ENCODE results near the gene MRPL36. TPM values are rescaled to one million over a fixed set of nuclear protein-coding genes. Genes with fewer than 3 reads are reported as not detected.

MRPL36 gene
- total and polyA plus RNA-seq, 2 experiments from 2014 or later, result 73.9 to 195 TPM

- no peak overlapping the region for H3K4me3 ChIP-seq
Measured at GRCh38 chr5:1755321-1755949, 44.2 kb downstream of the MRPL36 start.

GRCh38 chr5:1754531-1755220 lies 45.0 kb downstream of the MRPL36 start:
- no peak for DNase-seq (ENCODE audit: low read depth in 1 of 2, low spot score in 1 of 2)
- H3K36me3 ChIP-seq, result no peaks in the 10 kb centered on the region
- no peaks in the 10 kb centered on the region for H3K9me3 ChIP-seq (ENCODE audit: low read depth)

More at GRCh38 chr5:1755321-1755949, 44.2 kb downstream of the MRPL36 start:
- H3K27me3 ChIP-seq, result no peaks in the 10 kb centered on the region
- no peak overlapping the region for H3K27ac ChIP-seq
- no peaks in the 10 kb centered on the region for H3K36me3 ChIP-seq
- no peak for DNase-seq (ENCODE audit: low read depth in 1 of 2, low spot score in 1 of 2)
- no peaks in the 10 kb centered on the region for H3K9me3 ChIP-seq (ENCODE audit: low read depth)
- H3K4me1 ChIP-seq (ENCODE audit: low read depth), result no peaks in the 10 kb centered on the region
- no peak for TF ChIP-seq CTCF (IDR thresholded peaks at IDR 0.05; ENCODE audit: low read depth, low read length)

GRCh38 chr5:1753490-1753889 lies 46.1 kb downstream of the MRPL36 start:
- DNase-seq (ENCODE audit: low read depth in 1 of 2, low spot score in 1 of 2), result no peak

More at GRCh38 chr5:1754531-1755220, 45.0 kb downstream of the MRPL36 start:
- no peak overlapping the region for H3K4me3 ChIP-seq
- H3K4me1 ChIP-seq (ENCODE audit: low read depth), result no peaks in the 10 kb centered on the region
- no peak for TF ChIP-seq CTCF (IDR thresholded peaks at IDR 0.05; ENCODE audit: low read depth, low read length)
- no peaks in the 10 kb centered on the region for H3K27me3 ChIP-seq
- no peak overlapping the region for H3K27ac ChIP-seq

GRCh38 chr5:1752881-1753280 lies 46.8 kb downstream of the MRPL36 start:
- DNase-seq (ENCODE audit: low read depth in 1 of 2, low spot score in 1 of 2), result no peak
- H3K27me3 ChIP-seq, result no peaks in the 10 kb centered on the region
- no peak for TF ChIP-seq CTCF (IDR thresholded peaks at IDR 0.05; ENCODE audit: low read depth, low read length)
- H3K9me3 ChIP-seq (ENCODE audit: low read depth), result no peaks in the 10 kb centered on the region
- no peaks in the 10 kb centered on the region for H3K36me3 ChIP-seq
- H3K27ac ChIP-seq, result no peak overlapping the region
- H3K4me1 ChIP-seq (ENCODE audit: low read depth), result no peaks in the 10 kb centered on the region
- no peak overlapping the region for H3K4me3 ChIP-seq

More at GRCh38 chr5:1753490-1753889, 46.1 kb downstream of the MRPL36 start:
- no peaks in the 10 kb centered on the region for H3K4me1 ChIP-seq (ENCODE audit: low read depth)
- no peak overlapping the region for H3K27ac ChIP-seq
- H3K27me3 ChIP-seq, result no peaks in the 10 kb centered on the region
- no peak overlapping the region for H3K4me3 ChIP-seq
- no peaks in the 10 kb centered on the region for H3K36me3 ChIP-seq
- no peaks in the 10 kb centered on the region for H3K9me3 ChIP-seq (ENCODE audit: low read depth)
- TF ChIP-seq CTCF (IDR thresholded peaks at IDR 0.05; ENCODE audit: low read depth, low read length), result no peak

- no peaks in the 10 kb centered on the region for H3K27me3 ChIP-seq
- H3K36me3 ChIP-seq, result no peaks in the 10 kb centered on the region
- H3K27ac ChIP-seq, result no peak overlapping the region
- H3K4me3 ChIP-seq, result no peak overlapping the region
- no peaks in the 10 kb centered on the region for H3K4me1 ChIP-seq (ENCODE audit: low read depth)
- DNase-seq (ENCODE audit: low read depth in 1 of 2, low spot score in 1 of 2), result no peak
- no peaks in the 10 kb centered on the region for H3K9me3 ChIP-seq (ENCODE audit: low read depth)
- no peak for TF ChIP-seq CTCF (IDR thresholded peaks at IDR 0.05; ENCODE audit: low read depth, low read length)
Measured at GRCh38 chr5:1751864-1752822, 47.5 kb downstream of the MRPL36 start.

Measured in cardiac muscle cell (in vitro differentiated cells and primary cell).